ENCODE data around the gene CCDC87. TPM values are rescaled to one million over a fixed set of nuclear protein-coding genes. Genes with fewer than 3 reads are reported as not detected.

Gene CCDC87
- total and polyA plus RNA-seq, 4 donors: 0.14 to 0.17 (median 0.14) TPM; not detected in 1

GRCh38 chr11:66637557-66638176 is 44.8 kb upstream of the CCDC87 start:
- TF ChIP-seq HNF4G (IDR thresholded peaks at IDR 0.05): no peak
- no peak for TF ChIP-seq NR2F2 (IDR thresholded peaks at IDR 0.05)
- no peak for TF ChIP-seq ZBTB33 (IDR thresholded peaks at IDR 0.05)
- TF ChIP-seq SP1 (IDR thresholded peaks at IDR 0.05): no peak
- TF ChIP-seq FOXA1 (IDR thresholded peaks at IDR 0.05): no peak
- TF ChIP-seq RAD21 (IDR thresholded peaks at IDR 0.05): no peak
- no peak for TF ChIP-seq YY1 (IDR thresholded peaks at IDR 0.05)
- no peak for TF ChIP-seq JUND (IDR thresholded peaks at IDR 0.05)
- no peak for TF ChIP-seq EGR1 (IDR thresholded peaks at IDR 0.05; ENCODE audit: low read depth in 2 of 2)
- TF ChIP-seq ATF3 (IDR thresholded peaks at IDR 0.05): no peak
- TF ChIP-seq TAF1 (conservative IDR thresholded peaks at IDR 0.05): no peak
- no peak for TF ChIP-seq REST (IDR thresholded peaks at IDR 0.05)
- TF ChIP-seq GABPA (IDR thresholded peaks at IDR 0.05 in 1 of 2, conservative IDR thresholded peaks at IDR 0.05 in 1 of 2): no peak
- no peak for TF ChIP-seq FOXA2 (IDR thresholded peaks at IDR 0.05)
- no peak for TF ChIP-seq HNF4A (conservative IDR thresholded peaks at IDR 0.05)
- no peak for TF ChIP-seq MAX (IDR thresholded peaks at IDR 0.05)
- no peak for TF ChIP-seq CTCF (IDR thresholded peaks at IDR 0.05; ENCODE audit: low read depth, low read length, missing input control)
- no peak for TF ChIP-seq RXRA (IDR thresholded peaks at IDR 0.05)
- no peak for DNase-seq (ENCODE audit: low spot score)
- Histone ChIP-seq H3K4me3 (ENCODE audit: low read depth in 1 of 3, low read length in 3 of 3) (peak overlapping the region; percentile 22 to 60 (median 46)), H3K4me1 (ENCODE audit: control insufficient read depth in 4 of 4, insufficient read depth in 4 of 4, low read length in 3 of 4) (peaks cover 5 to 53% (median 44%) of the 10 kb centered on the region in 4 donors), H3K36me3 (ENCODE audit: control insufficient read depth in 4 of 4, insufficient read depth in 3 of 4, low read depth in 1 of 4, low read length in 3 of 4) (peaks cover 3 to 22% (median 11%) of the 10 kb centered on the region in 4 donors), H3K9ac (ENCODE audit: low read depth in 1 of 2, low read length in 2 of 2) (no peak overlapping the region), H3K27me3 (ENCODE audit: control insufficient read depth in 4 of 4, insufficient read depth in 4 of 4, low read length in 3 of 4) (no peaks in the 10 kb centered on the region), H3K9me3 (ENCODE audit: control insufficient read depth in 4 of 4, low read length in 3 of 4) (no peaks in the 10 kb centered on the region), H3K27ac (ENCODE audit: low read depth in 1 of 2, low read length in 2 of 2) (peak overlapping the region; percentile 44 to 68)
- 63% methylated on average over 12 of the region's 12 CpGs for WGBS

Measured in liver (tissue), 9 donors.